SIG-M5 (cell line): ENCODE measurements around the gene MAPKAPK2.
"Not testable (repeated sequence)": the region's sequence is repeated elsewhere in the genome, so short reads cannot be mapped to it uniquely, and the experiment has no call there.

Experiments
- DNase-seq: peaks from one replicate; lab custom pipeline; 2025; lab: John Stamatoyannopoulos, UW

MAPKAPK2 gene

DNA sequence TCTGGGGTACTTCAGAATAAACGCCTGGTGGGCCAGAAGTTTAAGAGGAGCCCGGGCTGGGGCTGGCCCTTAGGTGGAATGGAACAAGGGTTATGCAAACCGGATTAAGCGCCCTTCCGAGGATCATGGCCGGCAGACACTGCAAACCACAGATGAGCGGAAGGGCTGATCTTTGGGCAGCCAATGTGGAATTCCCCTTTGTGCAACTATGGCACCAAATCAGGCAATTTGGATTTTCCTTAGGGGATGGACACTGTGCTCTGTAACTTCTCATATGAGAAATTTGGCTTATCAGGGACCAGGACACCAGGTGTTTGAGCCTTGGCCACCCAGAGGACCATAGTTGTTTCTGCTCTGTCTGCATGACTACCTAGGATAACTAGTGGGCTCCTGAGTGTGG lies 93.3 kb downstream of the MAPKAPK2 start:
- DNase-seq = no peak

- not testable (repeated sequence) for DNase-seq
Observed at GRCh38 chr1:206778911-206779310, 94.2 kb downstream of the MAPKAPK2 start.

- DNase-seq = no peak
Observed at GRCh38 chr1:206779638-206780037, 94.9 kb downstream of the MAPKAPK2 start.

- no peak for DNase-seq
Observed at GRCh38 chr1:206782448-206782847, 97.7 kb downstream of the MAPKAPK2 start.

GRCh38 chr1:206783506-206783905 lies 98.8 kb downstream of the MAPKAPK2 start:
- no peak for DNase-seq
